ENCODE measurements around the gene MAGI1.

DNA sequence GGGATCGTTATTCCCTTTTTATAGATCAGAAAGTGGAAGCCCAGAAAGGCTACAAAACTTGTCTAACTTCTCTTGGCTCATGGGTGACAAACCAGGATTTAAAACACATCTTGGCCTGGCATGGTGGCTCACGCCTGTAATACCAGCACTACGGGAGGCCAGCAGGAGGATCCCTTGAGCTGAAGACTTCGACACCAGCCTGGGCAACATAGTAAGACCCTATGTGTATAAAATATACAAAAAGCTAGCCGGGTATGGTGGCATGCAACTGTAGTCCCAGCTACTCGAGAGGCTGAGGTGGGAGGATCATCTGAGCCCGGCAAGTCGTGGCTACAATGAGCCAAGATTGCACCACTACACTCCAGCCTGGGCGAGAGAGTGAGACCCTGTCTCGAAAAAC lies 479.1 kb downstream of the MAGI1 start:
- no peak for TF ChIP-seq POLR2A (IDR thresholded peaks at IDR 0.05)
- TF ChIP-seq, protein P1, sequence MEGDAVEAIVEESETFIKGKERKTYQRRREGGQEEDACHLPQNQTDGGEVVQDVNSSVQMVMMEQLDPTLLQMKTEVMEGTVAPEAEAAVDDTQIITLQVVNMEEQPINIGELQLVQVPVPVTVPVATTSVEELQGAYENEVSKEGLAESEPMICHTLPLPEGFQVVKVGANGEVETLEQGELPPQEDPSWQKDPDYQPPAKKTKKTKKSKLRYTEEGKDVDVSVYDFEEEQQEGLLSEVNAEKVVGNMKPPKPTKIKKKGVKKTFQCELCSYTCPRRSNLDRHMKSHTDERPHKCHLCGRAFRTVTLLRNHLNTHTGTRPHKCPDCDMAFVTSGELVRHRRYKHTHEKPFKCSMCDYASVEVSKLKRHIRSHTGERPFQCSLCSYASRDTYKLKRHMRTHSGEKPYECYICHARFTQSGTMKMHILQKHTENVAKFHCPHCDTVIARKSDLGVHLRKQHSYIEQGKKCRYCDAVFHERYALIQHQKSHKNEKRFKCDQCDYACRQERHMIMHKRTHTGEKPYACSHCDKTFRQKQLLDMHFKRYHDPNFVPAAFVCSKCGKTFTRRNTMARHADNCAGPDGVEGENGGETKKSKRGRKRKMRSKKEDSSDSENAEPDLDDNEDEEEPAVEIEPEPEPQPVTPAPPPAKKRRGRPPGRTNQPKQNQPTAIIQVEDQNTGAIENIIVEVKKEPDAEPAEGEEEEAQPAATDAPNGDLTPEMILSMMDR (IDR thresholded peaks at IDR 0.05 in 8 of 11, conservative IDR thresholded peaks at IDR 0.05 in 3 of 11), result no peak
- TF ChIP-seq POLR2AphosphoS5 (IDR thresholded peaks at IDR 0.05), result no peak
